GF-D8 (cell line): Measurements from ENCODE around the gene PLPP1.
"Not testable (repeated sequence)": the region's sequence is repeated elsewhere in the genome, so short reads cannot be mapped to it uniquely, and the experiment has no call there.

ENCODE experiments used
- DNase-seq: peaks from one replicate; lab custom pipeline; 2025; lab: John Stamatoyannopoulos, UW

The PLPP1 gene

DNA sequence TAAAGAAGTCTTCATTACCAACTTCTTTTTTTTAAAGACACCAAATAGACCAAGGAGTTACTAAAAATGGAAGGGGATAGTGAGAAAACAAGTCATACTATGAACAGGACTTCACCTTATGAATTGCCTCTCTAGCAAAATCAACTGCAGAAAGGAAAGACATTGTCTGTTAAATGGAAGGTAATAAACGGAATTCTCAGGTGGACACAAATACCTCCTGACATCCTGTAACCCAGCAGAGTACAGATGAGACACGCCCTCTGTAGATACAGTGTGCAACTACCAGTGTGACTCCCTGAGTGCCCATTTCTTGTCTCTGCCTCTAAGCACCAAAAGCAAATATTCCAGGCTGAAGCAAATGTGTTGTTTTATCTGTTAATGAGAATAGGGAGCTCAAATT lies 12.2 kb upstream of the PLPP1 start:
- no peak for DNase-seq

DNA sequence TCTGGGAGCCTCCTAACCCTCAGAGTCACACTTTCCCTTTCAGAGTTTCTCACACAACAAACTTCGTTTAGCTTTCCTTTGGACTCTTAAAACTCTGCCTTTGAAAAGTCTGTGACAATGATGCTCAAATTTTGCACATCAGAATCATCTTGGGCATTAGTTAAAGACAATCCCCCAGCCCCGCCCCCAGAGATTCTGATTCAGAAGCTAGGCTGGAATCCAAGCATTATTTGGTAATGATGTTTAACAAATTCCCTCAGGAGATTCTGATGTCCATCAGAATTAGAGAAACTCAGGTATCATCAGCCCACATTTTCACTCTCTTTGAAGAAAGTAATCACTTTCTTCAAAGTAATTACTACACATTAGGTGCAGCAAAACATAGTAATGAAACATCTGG lies 9.6 kb upstream of the PLPP1 start:
- no peak for DNase-seq

DNA sequence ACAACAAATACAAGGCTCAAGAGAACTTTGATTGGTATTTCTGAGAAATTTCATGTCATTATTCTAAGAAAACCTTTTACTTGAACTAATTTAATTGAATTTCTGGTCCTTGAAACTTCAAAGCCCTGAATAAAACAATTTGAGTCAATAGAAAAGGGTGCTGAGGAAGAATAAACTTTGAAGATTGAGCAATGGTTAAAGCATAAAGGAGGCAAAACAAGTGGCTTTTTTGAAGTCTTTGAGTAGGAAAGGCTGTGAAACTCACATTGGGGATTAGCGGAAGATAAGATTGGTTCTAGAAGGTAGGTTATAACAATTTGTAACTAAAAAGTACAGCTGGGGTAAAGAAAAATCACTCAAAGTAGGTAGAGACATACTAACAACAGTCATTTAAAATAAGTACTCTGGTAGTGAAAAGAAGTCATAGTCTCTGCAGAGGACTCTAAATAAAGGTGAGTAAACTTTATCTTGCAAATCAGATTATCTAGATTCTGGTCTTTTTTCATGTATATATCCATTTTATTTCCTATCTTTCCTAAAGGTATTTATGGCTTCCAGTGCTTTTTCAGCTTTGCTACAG lies 6.4 kb upstream of the PLPP1 start:
- no peak for DNase-seq

DNA sequence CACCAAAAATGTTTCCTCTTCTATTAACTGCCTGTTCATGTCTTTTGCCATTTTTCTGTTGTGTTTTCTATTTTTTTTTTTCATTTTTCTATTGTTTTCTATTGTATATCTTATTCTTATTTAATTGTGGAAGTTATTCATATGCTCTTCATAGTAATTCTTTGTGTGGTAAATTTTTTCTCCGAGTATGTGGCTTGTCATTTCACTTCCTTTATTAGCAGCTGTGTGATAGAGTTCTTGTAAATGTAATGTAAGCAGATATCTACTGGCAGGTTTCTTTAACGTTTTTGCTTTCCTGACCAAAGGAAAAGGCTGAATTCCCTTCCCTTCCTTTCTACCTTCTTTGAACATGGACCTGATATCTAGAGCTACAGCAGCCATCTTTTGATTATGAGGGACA lies 5.8 kb upstream of the PLPP1 start:
- no peak for DNase-seq

DNA sequence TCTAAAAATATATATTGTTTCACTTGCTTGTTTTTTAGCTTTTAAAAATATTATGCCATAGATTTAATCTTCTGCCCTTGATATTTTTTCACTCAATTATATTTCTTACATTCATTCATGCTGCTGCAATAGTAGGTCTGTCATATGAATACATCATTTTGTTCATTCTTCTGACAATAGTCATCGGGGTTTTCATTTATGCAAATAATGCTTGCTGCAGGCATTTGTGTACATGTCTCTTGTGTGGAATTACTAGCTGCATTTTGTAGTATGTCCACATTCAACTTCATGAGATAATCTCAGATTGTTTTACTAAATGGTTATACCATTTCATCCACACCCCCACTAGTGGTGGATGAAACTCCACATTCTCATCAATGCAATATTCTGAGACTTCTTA lies 5.3 kb upstream of the PLPP1 start:
- DNase-seq, result no peak

DNA sequence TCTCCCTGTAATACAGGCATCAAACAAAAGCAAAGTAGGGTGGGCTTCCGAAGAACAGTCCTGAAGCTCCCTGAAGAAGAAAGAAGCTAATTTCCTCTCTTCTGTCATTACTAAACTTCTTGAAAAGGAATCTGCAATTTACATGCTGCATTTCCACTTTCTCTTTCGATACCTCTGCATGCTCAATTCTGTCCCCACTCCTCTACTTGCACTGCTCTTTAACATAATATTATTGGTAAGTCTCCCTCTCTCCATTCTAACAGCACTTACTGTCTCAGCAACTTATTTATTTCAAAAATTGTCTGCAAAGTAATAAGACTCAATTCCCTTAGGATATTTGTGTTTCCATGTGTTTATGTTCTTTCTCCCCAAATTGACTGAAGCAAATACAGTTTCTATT lies 3.9 kb upstream of the PLPP1 start:
- DNase-seq, result no peak

DNA sequence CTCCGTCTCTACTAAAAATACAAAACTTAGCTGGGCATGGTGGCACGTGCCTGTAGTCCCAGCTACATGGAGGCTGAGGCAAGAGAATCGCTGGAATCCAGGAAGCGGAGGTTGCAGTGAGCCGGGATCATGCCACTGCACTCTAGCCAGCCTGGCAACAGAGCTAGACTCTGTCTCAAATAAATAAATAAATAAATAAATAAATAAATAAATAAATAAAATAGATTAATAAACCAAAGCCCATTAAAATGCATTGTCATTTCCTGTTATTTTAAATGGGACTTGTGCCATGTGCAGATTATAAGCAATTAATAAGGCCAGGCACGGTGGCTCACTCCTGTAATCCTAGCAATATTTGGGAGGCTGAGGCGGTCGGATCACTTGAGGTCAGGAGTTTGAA lies 2.6 kb upstream of the PLPP1 start:
- not testable (repeated sequence) for DNase-seq

DNA sequence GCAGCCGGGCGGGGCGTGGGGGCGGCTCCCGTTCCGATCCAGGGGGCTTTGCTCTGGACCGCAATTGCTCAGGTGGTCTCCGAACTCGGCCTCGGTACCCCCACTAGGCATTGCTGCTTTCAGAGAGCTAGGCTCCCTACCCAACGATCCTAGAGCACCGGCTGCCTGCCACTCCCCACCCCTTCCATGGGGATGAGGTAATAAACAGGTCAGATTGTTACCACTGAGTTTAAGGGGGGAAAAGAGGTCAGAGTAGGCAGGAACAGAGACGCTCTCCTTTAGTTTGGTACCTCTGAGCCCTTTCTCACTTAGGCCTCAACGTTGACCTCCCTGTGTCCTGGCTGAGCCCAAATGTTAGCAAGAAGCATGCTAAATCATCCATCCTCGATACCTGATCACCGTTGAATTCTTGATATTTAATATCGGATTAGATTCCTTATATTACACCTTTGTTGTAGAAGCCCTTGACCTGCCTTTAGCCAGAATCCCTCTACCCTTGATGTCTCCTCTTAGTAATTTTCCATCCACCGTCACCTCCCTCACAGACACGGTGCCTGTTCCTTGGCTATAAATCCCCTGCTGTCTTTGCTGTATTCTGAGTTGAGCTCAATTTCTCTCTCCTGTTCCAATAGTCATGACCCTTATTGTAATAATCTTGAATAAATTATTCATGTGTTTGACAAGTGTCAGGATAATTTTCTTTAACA lies 588 bp upstream of the PLPP1 start:
- no peak for DNase-seq

DNA sequence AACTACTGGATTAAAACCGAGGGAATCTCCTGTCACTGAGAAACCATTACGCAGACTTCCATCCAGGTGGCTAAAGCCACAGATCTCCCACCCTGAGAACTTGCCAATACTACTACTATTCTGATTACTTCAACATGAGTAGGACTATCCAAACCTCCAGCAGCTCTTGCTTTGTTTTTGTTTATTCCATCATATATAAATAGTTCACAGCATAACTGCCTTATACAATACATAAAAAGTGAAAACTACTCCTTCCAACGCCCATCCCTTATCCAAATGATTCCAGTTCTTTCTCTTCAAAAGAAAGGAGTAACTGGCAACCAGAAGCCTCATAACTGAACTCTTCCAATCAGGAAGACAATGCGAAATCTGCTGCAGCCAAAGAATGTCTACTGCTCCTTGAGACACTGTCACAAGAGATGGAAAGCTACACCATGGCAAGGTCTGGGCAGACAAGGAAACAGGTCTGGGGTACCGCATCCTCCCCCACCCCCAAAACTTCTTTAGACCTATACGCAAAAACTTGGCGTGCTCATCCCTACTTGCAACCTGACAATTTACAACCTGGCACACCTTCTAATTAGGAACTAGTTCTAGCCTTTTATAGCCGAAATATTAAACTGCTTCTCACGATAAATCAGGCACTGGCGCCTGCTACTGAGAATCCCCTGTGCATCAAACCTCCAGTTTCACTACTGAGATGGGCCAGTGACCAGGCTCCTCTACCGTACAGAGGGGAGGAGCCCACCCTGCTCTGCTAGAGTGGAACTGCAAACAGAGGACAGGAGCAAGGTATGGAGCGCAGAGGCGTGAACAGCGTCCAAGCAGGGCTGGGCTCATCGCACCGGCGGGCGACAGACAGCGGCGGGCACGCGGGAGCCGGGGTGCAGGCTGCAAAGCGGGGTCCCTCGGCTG lies 986 bp downstream of the PLPP1 start:
- no peak for DNase-seq

DNA sequence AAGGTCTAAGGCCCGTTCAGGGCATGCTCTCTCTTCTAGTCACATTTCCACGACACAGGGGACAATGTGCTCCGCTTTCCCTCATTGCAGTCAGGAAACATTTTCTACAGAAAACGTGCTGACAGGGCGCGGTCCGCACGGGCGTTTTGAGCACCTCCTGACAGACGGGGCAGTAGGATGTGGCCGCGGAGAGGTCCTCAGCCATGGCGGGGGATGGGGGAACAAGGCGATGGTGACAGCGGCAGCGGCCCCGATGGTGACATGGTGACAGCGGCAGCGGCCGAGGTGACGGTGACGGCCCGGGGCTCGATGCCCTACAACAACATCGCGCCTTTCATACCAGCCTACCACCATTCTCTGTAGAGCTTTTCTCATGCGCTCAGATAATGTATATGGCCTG lies 4.1 kb downstream of the PLPP1 start:
- no peak for DNase-seq

DNA sequence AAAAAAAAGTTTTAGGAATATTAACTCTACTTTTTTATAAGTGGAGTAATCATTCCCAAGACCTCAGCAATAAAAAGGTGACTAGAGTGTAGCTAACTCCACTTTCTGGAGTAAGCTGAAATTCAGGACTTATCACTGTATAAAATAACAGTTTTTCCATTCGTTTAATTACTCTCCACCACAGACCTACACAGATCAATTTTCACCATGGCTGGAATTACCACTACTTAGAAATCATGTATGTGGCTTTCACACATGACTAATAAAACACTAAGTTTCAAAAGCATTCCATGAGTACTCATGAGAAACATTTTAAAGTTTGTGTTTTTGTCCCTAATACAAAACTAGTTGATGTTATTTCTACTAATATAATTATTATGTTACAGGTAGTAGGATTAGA lies 9.9 kb downstream of the PLPP1 start:
- no peak for DNase-seq

DNA sequence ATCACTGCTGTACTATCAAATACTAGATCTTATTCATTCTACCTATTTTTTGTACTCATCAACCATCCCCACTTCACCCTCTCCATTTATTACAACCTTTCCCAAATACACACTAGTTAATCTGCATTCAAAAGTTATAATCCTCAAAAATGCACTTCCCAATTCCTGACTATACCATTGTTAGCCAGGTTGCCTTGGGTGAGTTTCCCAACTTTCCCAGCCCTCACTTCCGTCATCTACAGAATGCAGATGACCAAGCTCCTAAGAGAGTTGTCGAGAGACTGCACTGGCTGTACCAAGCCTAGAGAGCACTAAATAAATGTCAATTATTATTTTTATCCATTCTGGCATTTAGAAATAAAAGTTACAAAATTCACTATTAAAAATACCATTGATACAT lies 11.5 kb downstream of the PLPP1 start:
- DNase-seq, result no peak

DNA sequence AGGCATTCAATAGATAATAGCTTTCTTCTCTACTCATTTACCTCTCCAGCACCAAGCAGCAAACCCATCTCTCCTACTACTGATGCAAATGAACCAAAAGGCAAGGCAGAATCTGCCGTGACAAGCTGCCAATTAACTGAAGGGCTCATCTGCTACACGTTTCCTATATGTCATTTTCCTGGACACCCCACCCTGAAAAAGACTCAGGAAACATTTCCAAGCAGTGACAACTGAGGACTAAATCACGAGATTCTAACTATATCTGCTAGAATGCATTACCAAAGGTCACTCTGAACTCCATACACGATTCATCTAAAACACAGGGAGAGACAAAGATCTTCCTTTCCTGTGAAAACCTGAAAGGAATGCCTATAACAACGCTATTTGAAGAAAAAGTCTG lies 12.9 kb downstream of the PLPP1 start:
- no peak for DNase-seq

DNA sequence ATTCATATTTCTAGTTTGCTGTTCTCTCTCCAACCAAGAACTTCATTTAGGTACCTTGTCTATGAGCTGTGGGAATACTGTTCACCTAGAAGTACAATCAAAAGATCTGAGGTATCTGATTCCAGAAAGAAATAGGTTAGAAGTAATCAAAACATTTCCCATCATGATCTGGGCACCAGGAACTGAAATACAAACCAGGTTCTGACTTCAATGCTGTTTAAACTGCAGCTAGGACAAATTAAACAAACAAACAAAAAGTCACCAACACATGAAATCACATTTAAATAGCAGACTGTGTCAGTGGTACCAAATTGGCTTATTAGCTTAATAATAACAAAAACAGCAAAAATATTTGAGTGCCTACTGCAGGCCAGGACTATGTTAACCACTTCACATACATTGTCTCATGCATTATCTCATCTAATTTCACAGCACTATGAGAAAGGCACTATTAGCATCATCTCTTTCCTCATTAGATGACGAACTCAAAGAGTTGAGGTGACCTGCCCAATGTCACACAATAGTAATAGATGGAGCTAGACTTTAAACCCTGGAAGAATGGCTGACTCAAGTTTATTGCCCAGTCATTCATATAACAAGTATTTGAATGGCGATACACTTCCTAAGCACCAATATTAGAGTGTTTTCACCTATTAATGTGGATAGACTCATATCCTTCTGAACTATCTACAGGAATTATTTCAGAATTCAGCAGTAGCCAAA lies 14.5 kb downstream of the PLPP1 start:
- no peak for DNase-seq

DNA sequence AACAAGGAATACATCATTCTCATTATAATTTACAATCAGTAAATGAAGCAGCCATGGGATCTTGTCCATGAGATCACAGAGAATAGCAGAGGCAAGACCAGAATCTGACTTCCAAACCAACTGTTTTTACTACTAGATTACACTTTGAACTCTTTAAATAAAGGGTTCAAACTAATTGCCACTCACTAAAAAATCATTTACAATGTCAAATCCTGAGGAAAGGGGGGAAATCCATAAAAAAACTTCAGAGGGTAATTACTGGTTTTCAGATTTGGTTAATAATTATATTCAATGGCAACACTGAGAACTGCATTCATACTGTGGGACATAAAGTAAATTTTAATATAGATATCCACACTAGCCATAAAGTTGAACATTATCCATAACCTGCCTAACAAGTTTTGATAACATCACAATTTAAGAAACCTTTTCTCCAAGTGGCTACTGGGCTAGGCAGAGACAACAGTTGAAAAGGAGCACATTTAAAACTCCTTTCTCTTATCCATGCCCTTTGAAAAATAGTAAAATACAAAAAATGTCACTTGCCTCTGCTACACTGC lies 15.9 kb downstream of the PLPP1 start:
- DNase-seq, result no peak

DNA sequence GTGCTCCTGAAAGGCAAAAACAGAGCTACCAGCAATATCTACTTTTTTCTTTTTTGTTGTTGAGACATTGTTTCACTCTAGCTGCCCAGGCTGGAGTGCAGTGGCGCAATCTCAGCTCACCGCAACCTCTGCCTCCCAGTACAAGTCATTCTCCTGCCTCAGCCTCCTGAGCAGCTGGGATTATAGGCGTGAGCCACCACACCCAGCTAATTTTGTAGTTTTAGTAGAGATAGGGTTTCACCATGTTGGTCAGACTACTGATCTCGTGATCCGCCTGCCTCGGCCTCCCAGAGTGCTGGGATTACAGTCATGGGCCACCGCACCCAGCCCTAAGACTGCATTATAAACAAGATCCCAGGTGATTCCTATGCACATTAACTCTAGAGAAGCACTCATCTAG lies 17.0 kb downstream of the PLPP1 start:
- no peak for DNase-seq

DNA sequence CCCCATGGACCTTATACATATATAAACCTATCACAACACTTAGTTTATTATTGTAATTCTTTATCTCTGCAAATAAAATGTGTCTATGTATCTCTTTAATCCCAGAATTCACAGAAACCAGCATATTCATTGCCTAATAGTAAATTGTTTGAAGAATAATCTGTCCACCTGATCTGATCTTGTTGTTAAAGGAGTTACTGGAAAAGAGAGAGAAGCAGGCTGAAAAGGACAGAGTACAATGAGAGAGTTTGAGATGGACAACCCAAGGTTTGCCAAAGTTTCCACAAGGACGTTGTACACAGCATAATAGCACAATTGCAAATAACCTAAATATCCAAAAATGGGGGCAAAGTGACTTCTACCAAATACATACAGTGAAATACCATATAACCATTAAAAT lies 23.8 kb downstream of the PLPP1 start:
- DNase-seq, result no peak

DNA sequence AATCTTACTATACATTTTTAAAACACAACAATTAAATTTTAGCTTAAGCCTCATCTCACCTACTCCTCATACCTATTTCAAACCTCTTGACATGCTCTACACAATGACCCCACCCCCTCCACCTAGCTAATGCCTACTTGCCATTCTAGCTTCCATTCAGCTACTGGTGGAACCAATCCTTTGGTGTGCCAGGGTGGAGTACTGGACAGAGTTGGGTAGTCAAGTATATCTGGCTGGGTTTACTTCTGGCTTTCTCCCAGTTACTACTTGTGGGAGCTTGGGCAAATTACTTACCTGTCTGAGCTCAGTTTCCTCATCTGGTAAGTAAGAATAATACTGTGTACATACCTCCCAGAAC lies 24.3 kb downstream of the PLPP1 start:
- no peak for DNase-seq

DNA sequence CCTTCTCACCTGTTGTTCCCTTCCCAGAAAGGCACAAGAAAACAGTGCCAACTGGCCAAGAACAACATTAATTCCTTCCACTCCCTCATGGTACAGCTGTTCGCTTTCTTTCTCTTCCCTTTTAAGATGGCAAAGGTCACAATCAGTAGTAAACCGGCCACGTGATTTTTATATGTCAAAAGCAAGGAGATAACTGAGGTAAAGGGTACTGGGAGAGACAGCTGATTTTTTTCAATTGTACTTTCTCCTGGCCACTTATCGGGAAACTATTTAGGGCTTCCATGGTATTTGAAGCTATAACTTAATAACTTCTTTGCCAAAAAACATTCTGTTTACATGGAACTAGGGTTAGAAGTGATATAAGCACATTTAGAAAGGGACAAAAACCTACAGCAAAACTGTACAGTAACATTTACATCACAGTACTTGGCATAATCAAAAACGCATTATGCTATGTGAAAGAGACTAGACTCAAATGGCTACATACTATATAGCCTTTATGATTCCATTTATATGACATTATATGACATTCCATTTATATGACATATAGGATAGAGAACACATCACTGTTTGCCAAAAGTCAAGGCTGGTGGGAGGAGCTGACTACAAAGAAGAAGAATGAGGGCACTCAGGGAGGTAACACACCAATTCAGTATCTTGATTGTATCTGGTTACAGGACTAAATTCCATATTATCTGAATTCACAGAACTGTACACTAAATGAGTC lies 24.8 kb downstream of the PLPP1 start:
- DNase-seq, result no peak

DNA sequence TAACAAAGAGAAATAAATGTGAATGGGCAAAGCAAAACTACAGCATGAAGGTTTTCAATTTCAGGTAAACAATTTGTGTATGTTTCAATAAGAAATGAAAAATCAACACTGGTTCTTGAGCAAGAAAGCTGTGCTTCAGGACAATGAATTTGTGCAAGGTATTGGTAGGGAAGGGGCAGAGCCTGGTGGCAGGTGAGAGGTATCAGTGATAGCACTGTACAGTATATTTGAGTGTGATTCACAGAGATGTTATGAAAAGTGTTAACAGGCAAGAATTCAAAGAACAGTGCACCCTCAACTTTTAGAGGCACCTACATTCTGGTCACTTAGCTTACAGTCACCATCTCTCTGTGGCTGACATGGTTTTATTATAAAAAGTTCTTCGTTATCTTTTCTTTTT lies 25.7 kb downstream of the PLPP1 start:
- DNase-seq, result no peak

DNA sequence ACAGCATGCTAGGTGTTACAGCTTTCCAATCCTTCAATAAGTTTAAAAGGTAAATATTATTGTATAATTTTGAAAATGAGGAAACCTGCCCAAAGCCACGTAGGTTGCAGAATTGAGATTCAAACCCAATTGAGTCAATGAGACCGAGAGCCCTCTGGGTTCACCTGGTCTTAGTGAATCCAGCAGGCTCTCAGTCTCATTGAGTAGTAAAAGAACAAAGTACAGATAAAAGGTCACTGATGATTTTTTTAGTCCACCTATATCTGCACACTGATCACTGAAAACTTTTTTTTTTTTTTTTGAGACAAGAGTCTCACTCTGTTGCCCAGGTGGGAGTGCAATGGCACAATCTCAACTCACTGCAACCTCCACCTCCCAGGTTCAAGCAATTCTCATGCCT lies 27.2 kb downstream of the PLPP1 start:
- no peak for DNase-seq

DNA sequence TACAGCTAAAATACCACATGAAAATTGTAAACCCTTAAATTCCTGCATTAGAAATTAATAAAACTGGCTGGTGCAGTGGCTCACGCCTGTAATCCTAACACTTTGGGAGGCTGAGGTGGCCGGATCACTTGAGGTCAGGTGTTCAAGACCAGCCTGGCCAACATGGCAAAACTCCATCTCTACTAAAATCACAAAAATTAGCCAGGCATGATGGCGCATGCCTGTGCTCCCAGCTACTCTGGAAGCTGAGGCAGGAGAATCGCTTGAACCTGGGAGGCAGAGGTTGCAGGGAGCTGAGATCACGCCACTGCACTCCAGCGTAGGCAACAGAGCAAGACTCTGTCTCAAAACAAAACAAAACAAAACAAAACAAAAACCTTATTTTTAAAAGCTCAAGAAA lies 29.1 kb downstream of the PLPP1 start:
- DNase-seq, result not testable (repeated sequence)
